T47D (cell line): ENCODE results near the gene NTM.

Experiments
- DNase-seq, 2 experiments: peaks; one replicate each; pipeline versions ENCODE4 v3.0.0 to v3.0.0-alpha.2; 2011 to 2012; ENCODE audit warnings: low read depth in 1 of 2, low spot score in 1 of 2
- JUND ChIP-seq: IDR thresholded peaks from 2 replicates; pipeline ENCODE4 v1.6.1; 2012; ENCODE audit warnings: low read depth
- in situ Hi-C: cut with HindIII; loops from 2 replicates; pipeline ENCODE4 v1.10.0; 2016; ENCODE audit warnings: low sequenced_read_pairs, low pct_unique_long_range_greater_than_20kb

The NTM gene

DNA sequence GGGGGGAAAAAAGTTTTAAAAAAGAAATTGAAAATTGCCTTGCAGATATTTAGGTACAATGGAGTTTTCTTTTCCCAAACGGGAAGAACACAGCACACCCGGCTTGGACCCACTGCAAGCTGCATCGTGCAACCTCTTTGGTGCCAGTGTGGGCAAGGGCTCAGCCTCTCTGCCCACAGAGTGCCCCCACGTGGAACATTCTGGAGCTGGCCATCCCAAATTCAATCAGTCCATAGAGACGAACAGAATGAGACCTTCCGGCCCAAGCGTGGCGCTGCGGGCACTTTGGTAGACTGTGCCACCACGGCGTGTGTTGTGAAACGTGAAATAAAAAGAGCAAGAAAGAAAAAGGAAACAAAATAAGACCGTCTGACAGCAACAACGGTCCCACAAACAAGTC lies 964.9 kb downstream of the NTM start:
- no peak for DNase-seq
- in situ Hi-C loops: no loop called here
- no peak for TF ChIP-seq JUND

DNA sequence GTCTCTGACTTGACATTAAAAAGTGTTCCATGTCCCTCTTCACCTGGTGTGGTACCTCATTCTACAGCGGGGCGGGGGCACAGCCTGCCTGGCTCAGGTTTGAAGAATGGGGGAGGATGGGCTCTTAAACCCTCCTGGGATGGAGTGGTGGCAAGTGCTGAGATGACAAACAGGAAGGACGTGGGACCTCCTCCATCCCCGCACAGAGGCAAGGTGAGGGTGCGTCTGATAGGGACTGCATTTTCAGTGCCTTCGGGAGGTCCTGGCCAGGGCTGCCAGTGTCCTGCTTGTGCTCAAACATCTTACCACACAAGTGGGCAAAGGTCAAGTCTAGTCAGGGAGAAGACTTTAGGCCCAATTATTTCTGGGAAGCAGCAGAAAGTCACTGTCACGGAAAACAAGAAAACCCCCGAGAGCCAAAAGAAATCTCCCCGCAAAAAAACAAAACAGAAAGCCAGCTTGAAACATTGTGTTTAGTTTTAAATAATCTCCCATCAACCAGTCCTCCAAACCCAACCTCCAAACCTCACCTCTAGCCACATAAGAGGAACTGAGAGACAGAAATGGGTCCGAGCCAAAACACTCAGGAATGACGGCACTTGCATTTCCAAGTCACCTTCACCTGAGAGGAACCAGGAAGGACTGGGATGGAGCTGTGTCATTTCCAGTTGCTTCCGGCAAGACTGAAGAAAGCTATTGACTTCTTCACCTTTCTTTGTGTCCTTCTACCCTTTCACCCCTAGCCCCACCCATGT lies 966.5 kb downstream of the NTM start:
- no peak for TF ChIP-seq JUND
- in situ Hi-C loops: no loop called here
- DNase-seq: no peak

DNA sequence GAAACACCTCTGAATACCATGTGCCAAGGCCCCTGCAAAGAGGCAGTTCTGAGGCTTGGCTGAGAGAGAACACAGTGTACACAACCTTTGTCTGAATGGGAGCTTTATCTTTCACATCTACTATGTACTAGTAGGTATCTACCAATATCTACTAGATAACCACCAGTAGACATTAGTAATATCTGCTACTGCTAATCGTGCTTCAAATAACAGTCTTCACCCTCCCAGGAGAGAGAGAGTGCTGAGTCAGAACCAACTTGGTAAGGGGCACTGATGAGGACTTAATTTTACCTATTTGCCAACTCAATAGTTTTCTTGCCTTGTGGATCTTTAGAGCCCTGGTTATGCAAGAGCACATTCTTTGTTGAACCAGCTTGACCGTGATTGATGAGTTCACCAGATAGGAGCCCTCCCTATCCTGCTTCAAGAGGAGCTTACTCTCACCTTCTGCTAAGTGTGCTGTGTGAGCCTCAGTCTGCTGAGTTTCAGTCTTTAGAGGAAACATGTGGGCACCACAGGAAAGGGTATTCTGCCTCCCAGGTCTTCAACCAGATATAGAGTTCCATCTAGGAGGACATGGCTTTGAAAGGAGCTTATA lies 967.5 kb downstream of the NTM start:
- no peak for DNase-seq
- in situ Hi-C loops: no loop called here
- TF ChIP-seq JUND: no peak

DNA sequence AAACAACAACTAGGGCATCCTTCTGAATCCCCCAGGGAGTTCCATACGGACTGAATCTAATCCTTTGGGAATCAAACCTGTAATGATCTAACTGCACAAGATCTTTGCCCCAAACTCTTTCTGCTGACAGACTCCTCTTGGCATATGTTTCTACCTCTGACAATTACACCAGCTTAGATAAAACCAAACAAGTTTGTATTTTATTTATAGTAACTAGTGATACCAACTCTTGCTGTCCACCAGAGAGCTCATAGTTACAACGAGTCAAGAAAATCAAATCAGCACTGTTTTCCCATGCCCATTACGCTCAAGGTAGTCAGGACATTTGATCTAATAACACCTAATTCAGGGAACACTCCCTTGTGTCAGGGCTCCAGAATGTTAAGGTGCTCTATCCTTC lies 972.0 kb downstream of the NTM start:
- in situ Hi-C loops: no loop called here
- TF ChIP-seq JUND: no peak
- DNase-seq: no peak

DNA sequence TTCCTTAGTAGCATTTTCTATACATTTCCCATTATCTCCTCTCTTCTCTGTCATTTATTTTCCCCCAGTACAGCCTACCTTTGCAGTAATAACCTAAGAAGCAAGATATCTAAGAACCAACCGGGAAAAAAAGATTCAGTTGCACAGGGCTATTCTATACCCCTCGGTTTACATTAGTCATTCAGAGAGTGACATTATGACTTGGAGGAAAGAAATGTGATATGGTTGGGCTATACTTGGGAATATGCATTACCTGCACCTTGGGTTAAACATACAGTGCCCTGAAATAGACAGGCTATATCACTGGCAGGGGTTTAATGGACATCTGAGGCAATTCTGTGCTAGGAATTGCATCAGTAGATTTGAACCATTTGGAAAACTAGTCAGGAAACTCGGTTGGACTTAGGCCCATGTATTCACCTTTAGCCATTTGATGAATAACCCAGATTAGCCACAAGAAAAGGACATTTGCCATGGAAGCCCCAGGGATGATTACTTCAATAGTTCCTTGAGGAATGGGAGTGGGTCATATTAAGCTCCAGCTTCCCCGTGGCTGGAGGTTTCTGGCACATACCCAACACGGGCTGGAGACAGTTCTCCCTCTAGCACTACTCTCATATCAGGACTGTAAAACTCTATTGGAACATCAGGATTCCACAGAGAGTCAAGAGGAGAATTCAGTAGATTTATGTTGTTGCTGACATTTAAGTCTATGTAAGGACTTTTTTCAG lies 973.2 kb downstream of the NTM start:
- no peak for TF ChIP-seq JUND
- DNase-seq: no peak
- in situ Hi-C loops: no loop called here

DNA sequence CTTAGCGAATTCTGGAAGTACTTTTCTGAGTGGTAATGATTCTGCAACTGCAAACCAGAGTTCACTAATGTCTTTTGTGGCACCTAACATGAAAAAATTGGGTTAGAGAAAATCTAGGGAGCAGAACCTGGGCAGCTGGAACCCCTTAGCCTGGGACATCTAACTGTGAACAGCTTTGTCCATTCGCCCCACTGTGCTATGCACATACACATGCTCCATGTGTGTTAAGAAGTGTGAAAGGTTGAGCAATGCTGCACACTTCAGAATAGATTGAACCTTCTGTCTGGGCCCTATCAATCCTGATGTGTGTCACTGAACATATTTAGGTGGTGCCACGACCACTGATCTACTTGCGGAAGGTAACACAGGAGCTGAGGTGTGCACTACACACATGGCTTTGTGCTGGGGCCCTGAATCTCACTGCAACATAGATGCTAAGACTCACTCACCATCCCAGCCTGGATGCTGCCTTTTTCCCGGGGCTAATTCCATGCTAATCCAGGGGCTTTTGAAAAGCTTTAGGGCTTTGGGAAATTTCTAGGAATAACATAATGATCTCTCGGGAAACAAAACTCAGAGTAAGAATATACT lies 976.2 kb downstream of the NTM start:
- no peak for DNase-seq
- TF ChIP-seq JUND: no peak
- in situ Hi-C loops: no loop called here

DNA sequence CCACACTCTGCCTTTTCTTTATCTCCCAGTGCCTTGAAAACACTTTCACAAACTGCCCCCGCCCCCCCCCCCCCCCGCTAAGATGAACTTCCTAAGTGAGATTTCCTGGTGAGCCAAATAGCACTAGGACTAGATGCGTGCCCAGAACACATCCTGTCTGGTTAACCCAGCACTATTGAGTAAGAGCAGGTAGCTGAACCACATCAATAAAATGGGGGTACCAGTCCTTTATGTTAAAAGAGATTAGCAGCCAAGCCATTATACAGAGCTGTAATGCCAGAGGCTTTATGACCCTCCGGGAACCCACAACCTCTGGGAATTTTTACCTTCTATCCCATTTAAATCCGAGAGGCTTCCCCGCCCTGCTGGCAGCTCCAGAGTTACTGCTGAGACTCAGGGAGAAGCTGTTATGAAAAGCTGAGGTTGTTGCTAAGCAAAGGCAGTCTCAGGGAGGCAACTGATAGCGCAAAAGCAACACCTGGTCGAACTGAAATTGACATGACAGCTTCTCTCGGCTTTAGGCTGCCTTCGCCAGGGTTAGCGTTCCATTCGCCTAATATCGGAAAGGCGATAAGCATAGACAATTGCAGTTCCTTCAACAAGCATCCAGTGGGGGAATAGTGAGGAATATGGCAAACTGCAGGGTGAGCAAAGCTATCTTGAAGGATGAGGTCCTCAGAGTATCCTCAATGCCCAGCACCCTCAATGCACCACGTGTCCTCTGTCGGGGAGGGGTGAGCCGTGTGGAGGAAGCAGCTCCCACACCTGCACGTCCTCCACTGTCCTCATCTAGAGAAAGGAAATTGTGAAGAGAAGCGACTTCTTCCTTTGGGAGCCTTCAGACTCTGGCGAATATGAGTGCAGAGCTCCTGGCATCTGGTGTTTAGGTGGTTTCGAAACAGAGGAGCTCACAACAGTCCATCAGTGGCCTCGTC lies 977.0 kb downstream of the NTM start:
- in situ Hi-C loops: no loop called here
- no peak for DNase-seq

DNA sequence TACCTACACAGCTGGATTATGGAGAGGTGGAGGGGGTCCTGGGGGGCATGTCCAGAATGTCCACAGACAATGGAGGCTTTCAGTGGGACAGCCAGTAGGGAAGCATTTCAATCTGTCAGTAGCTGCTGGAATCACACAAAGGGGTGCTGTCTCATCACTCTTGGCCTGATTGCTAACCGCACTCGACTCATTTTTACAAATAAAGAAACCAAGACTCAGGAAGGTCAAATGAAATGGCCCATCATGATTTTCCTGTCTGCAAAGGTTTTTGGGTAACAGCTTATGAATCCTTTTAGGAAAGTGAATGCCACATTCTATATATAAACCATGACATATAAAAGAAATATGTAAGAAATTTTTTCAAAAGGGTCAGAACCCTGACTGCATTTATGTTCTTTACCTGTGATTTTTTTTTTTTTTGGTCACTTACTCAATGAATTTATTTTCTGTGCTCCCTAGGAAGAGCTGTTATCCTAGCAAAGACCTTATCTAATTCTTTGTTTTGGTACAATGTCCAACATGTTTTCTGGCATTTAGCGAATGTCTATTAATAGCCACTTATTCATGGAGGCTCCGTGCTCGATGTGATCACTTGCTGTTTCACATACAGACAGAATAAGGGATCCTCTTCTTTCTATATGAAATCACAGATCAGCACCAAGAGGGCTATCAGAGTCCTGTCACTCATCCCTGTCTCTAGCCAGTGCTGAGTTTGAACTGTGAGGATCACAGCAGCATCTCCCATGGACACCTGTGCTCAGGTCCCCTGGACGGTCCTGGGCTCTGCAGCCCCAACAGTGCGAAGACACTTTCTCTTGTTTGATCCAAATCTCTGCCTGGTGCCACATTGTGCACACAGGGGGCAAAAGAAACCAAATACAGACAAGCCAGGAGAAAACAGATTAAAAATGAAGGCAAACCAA lies 979.7 kb downstream of the NTM start:
- DNase-seq: no peak
- TF ChIP-seq JUND: no peak
- in situ Hi-C loops: no loop called here

More for the DNA sequence above, 977.0 kb downstream of the NTM start:
- no peak for TF ChIP-seq JUND

DNA sequence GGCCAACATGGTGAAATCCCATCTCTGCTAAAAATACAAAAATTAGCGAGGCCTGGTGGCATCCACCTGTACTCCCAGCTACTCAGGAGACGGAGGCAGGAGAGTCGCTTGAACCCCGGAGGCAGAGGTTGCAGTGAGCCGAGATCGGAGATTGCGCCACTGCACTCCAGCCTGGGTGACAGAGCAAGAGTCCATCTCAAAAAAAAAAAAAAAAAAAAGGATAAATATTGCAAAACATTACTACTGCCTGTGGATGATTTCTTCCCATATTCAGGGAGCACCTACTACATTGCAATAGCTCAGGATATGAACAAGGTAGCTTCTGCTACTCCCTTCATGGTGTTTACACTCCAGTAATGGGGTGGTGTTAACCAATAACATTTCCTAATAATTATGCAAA lies 980.6 kb downstream of the NTM start:
- TF ChIP-seq JUND: no peak
- in situ Hi-C loops: no loop called here
- DNase-seq: no peak

DNA sequence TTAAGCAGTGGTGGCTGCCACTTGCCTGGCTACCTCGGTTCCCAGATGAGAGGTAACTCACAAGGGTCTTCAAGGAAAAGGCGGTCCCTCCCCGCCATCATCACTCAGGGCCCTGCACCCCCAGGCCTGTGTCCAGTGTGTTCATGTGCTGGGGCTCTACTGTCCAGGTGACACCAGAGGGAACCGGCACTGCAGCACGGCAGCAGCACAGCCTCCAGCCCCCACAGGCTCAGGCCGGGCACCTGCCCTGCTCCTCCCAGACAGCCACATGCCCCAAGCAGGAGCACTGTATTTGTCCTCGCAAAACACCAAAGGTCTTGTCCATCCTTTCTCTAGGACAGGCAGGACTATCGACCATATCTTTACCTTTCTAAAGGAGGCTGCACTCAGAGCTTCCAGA lies 982.1 kb downstream of the NTM start:
- no peak for TF ChIP-seq JUND
- DNase-seq: no peak
- in situ Hi-C loops: no loop called here

DNA sequence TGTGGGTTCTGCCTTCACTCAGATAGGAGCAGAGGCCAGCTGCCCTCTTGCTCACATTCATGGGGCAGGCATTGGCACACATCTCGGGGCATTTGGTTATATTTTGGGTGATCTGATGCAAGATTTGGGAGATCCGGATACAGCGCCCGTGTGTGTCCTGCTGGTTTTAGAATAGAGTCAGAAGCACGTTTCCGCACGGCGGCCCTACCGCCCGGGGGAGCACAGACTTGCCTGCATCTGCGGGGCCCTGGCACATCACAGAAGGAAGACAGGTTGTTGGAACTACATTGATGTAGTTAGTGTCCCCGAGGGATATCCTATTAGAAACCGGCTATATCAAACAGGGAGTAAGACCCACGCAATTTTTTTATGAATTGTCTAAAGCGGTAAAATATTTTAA lies 982.8 kb downstream of the NTM start:
- no peak for TF ChIP-seq JUND
- in situ Hi-C loops: no loop called here
- no peak for DNase-seq
